K562 (cell line): ENCODE measurements around the gene CD300H. TPM values are rescaled to one million over a fixed set of nuclear protein-coding genes. Genes with fewer than 3 reads are reported as not detected.

Experiments
- ATAC-seq: fragments of 200-7000 bp; cut with Tn5 transposase; 3 replicates; pipeline ENCODE4 v1.9.1; 2020; ENCODE audit warnings: moderate library complexity
- BruUV-seq: library from RNA; stranded (reverse); fragments of 400-500 nt; replicated peaks from 2 replicates; lab custom pipeline; 2021; lab: Mats Ljungman, UMichigan
- CTCF ChIA-PET: fragments of 300-600 bp; formaldehyde crosslinking; extraction: SDS; loops from one replicate; lab custom pipeline; 2021; ENCODE audit warnings: low intra/inter-chr PET ratio; lab: Yijun Ruan, JAX
- POLR2A ChIA-PET: fragments of 300-600, 350-650 bp; sonication (Branson Sonifier 250); formaldehyde crosslinking; extraction: SDS; loops from one replicate; lab custom pipeline; 2021; ENCODE audit warnings: antibody characterized with exemption, inconsistent platforms; lab: Yijun Ruan, JAX
- DNase-seq, 4 experiments: peaks; one replicate each; pipeline versions ENCODE4 v3.0.0 to v3.0.0-alpha.2; 2011 to 2018; ENCODE audit warnings: low spot score in 3 of 4, mixed read lengths in 3 of 4; ENCODE audit errors: extremely low read depth in 1 of 4
- FAIRE-seq: peaks from 2 replicates; lab custom pipeline; 2011; peaks lifted over from hg19 to GRCh38; lab: Jason Lieb, UNC
- H2AFZ ChIP-seq: 2 replicates; pipeline ENCODE4 v1.6.0; 2011; ENCODE audit warnings: low read depth, low read length, control low read depth, inconsistent platforms
- H3K27ac ChIP-seq: fragments of 200-600 bp; 3 replicates; pipeline ENCODE4 v1.8.0; 2011; ENCODE audit warnings: low read depth, mild to moderate bottlenecking, control low read depth, inconsistent platforms, low read length, moderate library complexity, mixed read lengths; ENCODE audit errors: extremely low read depth
- H3K27me3 ChIP-seq, 2 experiments: fragments of 300-600 bp in 1 of 2; 2 replicates in 1 of 2; 3 replicates in 1 of 2; pipeline versions ENCODE4 v1.6.0 to v1.8.0; 2011; ENCODE audit warnings: inconsistent platforms in 2 of 2, low read length in 2 of 2, mild to moderate bottlenecking in 1 of 2, mixed read lengths in 1 of 2, moderate library complexity in 1 of 2; ENCODE audit not compliant: control insufficient read depth in 2 of 2, insufficient read depth in 2 of 2
- H3K36me3 ChIP-seq: fragments of 300-600 bp; 3 replicates; pipeline ENCODE4 v1.8.0; 2011; ENCODE audit warnings: mild to moderate bottlenecking, low read length, inconsistent platforms; ENCODE audit not compliant: control insufficient read depth, insufficient read depth
- H3K4me1 ChIP-seq, 2 experiments: fragments of 200-600 bp in 1 of 2; replicated peaks in 1 of 2; 2 replicates in 1 of 2; 3 replicates in 1 of 2; pipeline versions ENCODE4 v1.5.1 to v1.8.0; 2011; ENCODE audit warnings: inconsistent platforms in 2 of 2, low read length in 2 of 2, mild to moderate bottlenecking in 1 of 2, mixed read lengths in 1 of 2, moderate library complexity in 1 of 2; ENCODE audit not compliant: control insufficient read depth in 2 of 2, insufficient read depth in 2 of 2
- H3K4me2 ChIP-seq: 2 replicates; pipeline ENCODE4 v1.6.1; 2011; ENCODE audit warnings: low read length, control low read depth, inconsistent platforms, mixed read lengths; ENCODE audit not compliant: insufficient read depth
- H3K4me3 ChIP-seq: fragments of 200-600 bp; sonication (generic), shearing (Covaris generic); 2 replicates; pipeline ENCODE4 v1.5.1; 2016; ENCODE audit warnings: control low read depth, inconsistent platforms
- H3K79me2 ChIP-seq: fragments of 200-600 bp; 3 replicates; pipeline ENCODE4 v1.8.0; 2011; ENCODE audit warnings: low read length, inconsistent platforms; ENCODE audit not compliant: control insufficient read depth, insufficient read depth
- H3K9ac ChIP-seq, 2 experiments: 2 replicates each; pipeline versions ENCODE4 v1.6.0 to v1.6.1; 2011; ENCODE audit warnings: low read depth in 2 of 2, low read length in 2 of 2, control low read depth in 1 of 2, inconsistent platforms in 1 of 2, mild to moderate bottlenecking in 1 of 2, mixed read lengths in 1 of 2; ENCODE audit not compliant: insufficient read depth in 1 of 2
- H3K9me1 ChIP-seq: one replicate; pipeline ENCODE4 v1.6.0; 2011; ENCODE audit warnings: inconsistent platforms, mild to moderate bottlenecking, low read length, moderate library complexity; ENCODE audit not compliant: control insufficient read depth, insufficient read depth
- H3K9me3 ChIP-seq: replicated peaks from 2 replicates; pipeline ENCODE4 v1.5.1; 2011; ENCODE audit warnings: low read depth, low read length, inconsistent platforms; ENCODE audit not compliant: control insufficient read depth, insufficient read depth
- H4K20me1 ChIP-seq: replicated peaks from 2 replicates; pipeline ENCODE4 v1.6.1; 2011; ENCODE audit warnings: low read length, inconsistent platforms, mixed read lengths; ENCODE audit not compliant: control insufficient read depth, insufficient read depth
- SAFB ChIP-seq: fragments of 200-400 bp; formaldehyde crosslinking; IDR thresholded peaks from 2 replicates; pipeline ENCODE4 v1.6.1; 2017; ENCODE audit warnings: low read depth, low read length, borderline replicate concordance
- WHSC1 ChIP-seq: IDR thresholded peaks from one replicate; pipeline ENCODE4 v1.6.1; 2012; ENCODE audit warnings: low read length, control low read depth, inconsistent platforms
- XRCC5 ChIP-seq: fragments of 200-400 bp; formaldehyde crosslinking; IDR thresholded peaks from 2 replicates; pipeline ENCODE4 v1.6.1; 2017; ENCODE audit warnings: low read depth, mild to moderate bottlenecking, low read length
- ZNF239 ChIP-seq: fragments of 250-450 bp; sonication (Bioruptor Pico); IDR thresholded peaks from 2 replicates; pipeline ENCODE4 v1.4.0; 2020; ENCODE audit warnings: mild to moderate bottlenecking
- WGBS: fragments of 100-300 bp; shearing (Covaris generic); methylation state at CpG from one replicate; pipeline ENCODE4 v1.1.6; 2016; ENCODE audit warnings: low coverage, mixed read lengths; ENCODE audit not compliant: insufficient coverage; ENCODE audit errors: missing lambda C conversion rate; 5-methylcytosine and 5-hydroxymethylcytosine counted together
- in situ Hi-C: fragments of 300-500 bp; cut with MboI; formaldehyde crosslinking; loops from 4 replicates; pipeline ENCODE4 v1.15.0; 2018; ENCODE audit warnings: inconsistent platforms, mixed read lengths
- intact Hi-C: fragments of 100-400 bp; cut with micrococcal nuclease; formaldehyde crosslinking; loops from 2 replicates; pipeline ENCODE4 v1.14.2; 2022
- polyA plus RNA-seq, 8 experiments: library from polyadenylated mRNA; depleted of rRNA in 4 of 8; stranded (reverse) in 5 of 8; unstranded in 3 of 8; fragments of >200 nt; fragmentation: Nextera tagmentation in 2 of 8; fragmentation: Illumina TruSeq in 1 of 8; extraction: Ambion mirVana in 2 of 8; extraction: Trizol in 1 of 8; gene quantifications; 2 replicates each; pipeline versions ENCODE4 v1.2.1 to v1.2.3, GENCODE V29; 2011 to 2014; ENCODE audit warnings: inconsistent platforms in 1 of 8, missing spikeins in 1 of 8
- total RNA-seq, 7 experiments: library from RNA; depleted of rRNA in 6 of 7; stranded (reverse); fragments of >200 nt in 6 of 7; fragmentation: Illumina TruSeq in 2 of 7; extraction: Trizol in 2 of 7; gene quantifications; 2 replicates each; pipeline versions ENCODE4 v1.2.1 to v1.2.3, GENCODE V29; 2011 to 2021; ENCODE audit warnings: low replicate concordance in 1 of 7
- TF ChIP-seq, protein P1 (sequence below): fragments of 450-650 bp; formaldehyde crosslinking; IDR thresholded peaks from 2 replicates; pipeline ENCODE4 v1.4.0; 2022; ENCODE audit warnings: missing genetic modification characterization
- TF ChIP-seq, protein P2 (sequence below): fragments of 450-650 bp; formaldehyde crosslinking; IDR thresholded peaks from 2 replicates; pipeline ENCODE4 v1.4.0; 2022; ENCODE audit warnings: missing genetic modification characterization

The CD300H gene
- total and polyA plus RNA-seq, 9 of the 15 experiments (the other 6 are each of a cell fraction or from before 2014, with no cell fraction given) = not detected

DNA sequence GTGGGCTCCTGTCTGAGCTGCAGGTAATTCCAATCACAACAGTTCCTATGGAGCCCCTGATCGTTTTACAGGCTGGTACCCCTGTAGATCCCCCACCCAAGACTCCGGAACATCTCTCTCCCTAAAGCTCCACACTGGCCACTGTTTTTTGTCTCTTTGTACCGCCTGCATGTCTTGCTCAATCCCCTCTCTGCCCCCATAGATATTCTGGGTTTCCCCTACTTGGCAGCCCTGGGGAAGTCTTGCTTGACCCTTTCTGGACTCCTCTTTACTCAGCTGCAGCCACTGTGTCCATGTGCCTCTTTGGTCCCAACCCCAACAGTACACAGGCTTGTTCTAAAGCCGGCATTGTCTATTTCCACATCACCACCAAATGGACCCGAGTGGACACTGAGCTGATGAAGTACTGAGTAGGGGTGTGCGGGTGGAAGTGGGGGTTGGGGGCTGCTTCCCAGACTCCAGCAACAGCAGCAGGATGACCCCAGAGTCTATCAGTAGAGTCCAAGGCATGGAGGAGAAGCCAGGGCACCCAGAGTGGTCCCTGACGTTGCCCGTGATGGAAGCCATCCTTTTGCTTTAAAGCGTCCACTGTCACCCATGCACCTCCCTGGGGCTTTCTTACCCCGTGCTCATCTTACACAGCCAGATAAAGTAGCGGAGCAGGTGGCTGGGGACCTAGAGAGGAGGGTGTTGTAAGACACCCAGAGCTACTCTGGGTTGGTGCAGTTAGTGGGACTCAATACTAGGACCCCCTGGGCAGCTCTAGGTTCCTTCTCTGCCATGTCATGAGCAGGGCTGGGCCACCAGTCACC lies 42.5 kb downstream of the CD300H start:
- ChIA-PET POLR2A (interaction anchor here (0.6 kb wide), 1 partner anchor 86 kb away, joined by 3 read pairs; no protein-coding TSS in a partner anchor), CTCF (no interaction called here)
- in situ Hi-C loops (no loop called here), intact Hi-C loops (no loop called here)
- no peaks in the 10 kb centered on the region for H3K4me1 ChIP-seq
- no peak overlapping the region for H3K9ac ChIP-seq
- no TSS peak for BruUV-seq
- no peak overlapping the region for H3K27ac ChIP-seq
- FAIRE-seq = no peak
- peaks cover 15 to 76% of the 10 kb centered on the region in 2 experiments; a peak in 3 of 5 replicates for H3K27me3 ChIP-seq
- TF ChIP-seq XRCC5 = no peak
- no peak for TF ChIP-seq ZNF239 (CRISPR knock-in tag)
- TF ChIP-seq, protein P1, sequence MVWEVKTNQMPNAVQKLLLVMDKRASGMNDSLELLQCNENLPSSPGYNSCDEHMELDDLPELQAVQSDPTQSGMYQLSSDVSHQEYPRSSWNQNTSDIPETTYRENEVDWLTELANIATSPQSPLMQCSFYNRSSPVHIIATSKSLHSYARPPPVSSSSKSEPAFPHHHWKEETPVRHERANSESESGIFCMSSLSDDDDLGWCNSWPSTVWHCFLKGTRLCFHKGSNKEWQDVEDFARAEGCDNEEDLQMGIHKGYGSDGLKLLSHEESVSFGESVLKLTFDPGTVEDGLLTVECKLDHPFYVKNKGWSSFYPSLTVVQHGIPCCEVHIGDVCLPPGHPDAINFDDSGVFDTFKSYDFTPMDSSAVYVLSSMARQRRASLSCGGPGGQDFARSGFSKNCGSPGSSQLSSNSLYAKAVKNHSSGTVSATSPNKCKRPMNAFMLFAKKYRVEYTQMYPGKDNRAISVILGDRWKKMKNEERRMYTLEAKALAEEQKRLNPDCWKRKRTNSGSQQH (CRISPR knock-in tag) = no peak
- no peak for TF ChIP-seq SAFB
- TF ChIP-seq, protein P2, sequence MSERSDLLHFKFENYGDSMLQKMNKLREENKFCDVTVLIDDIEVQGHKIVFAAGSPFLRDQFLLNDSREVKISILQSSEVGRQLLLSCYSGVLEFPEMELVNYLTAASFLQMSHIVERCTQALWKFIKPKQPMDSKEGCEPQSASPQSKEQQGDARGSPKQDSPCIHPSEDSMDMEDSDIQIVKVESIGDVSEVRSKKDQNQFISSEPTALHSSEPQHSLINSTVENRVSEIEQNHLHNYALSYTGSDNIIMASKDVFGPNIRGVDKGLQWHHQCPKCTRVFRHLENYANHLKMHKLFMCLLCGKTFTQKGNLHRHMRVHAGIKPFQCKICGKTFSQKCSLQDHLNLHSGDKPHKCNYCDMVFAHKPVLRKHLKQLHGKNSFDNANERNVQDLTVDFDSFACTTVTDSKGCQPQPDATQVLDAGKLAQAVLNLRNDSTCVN = no peak
- no peak for TF ChIP-seq WHSC1
- no peaks in the 10 kb centered on the region for H3K79me2 ChIP-seq
- no peaks in the 10 kb centered on the region for H3K9me1 ChIP-seq
- ATAC-seq = no peak
- H3K4me2 ChIP-seq = no peak overlapping the region
- no peak overlapping the region for H2AFZ ChIP-seq
- H3K9me3 ChIP-seq = no peaks in the 10 kb centered on the region
- WGBS = 3% methylated on average over 11 of the region's 11 CpGs
- no peak overlapping the region for H3K4me3 ChIP-seq
- no peaks in the 10 kb centered on the region for H4K20me1 ChIP-seq
- DNase-seq = no peak
- H3K36me3 ChIP-seq = no peaks in the 10 kb centered on the region
